ENCODE data around the gene CSTF2.

Gene CSTF2

GRCh38 chrX:100870527-100870926, 50.3 kb downstream of the CSTF2 start:
- no peak for DNase-seq (ENCODE audit: low read depth in 2 of 2)

- DNase-seq (ENCODE audit: low read depth in 2 of 2), result no peak
Measured at GRCh38 chrX:100871594-100872560, 51.7 kb downstream of the CSTF2 start.

- DNase-seq (ENCODE audit: low read depth in 2 of 2), result no peak
Measured at GRCh38 chrX:100874325-100874724, 54.1 kb downstream of the CSTF2 start, which contains the start of gene NOX1. Gene NOX1, minus strand, starts transcription at chrX:100874359. Its CDS starts 220 bp downstream, at chrX:100874139.

DNA sequence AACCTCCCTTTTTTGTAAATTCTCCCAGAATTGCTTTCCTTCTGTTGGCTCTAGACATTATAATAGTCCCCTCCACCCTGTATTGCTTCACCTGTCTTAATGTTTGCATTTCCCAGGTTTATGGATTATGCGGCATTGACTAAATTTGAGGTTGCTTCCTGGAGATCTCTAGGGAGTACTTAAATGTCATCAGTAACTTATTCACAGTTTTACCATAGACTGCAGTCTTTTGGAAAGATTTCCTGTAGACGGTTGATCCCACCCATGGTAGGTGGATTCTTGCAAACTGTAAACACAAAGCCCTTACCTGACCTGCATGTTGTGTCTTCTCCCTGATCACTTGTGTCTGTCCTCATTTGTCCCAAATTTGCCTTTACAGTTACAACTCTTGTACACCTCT, 60.2 kb downstream of the CSTF2 start:
- DNase-seq (ENCODE audit: low read depth in 2 of 2), result no peak

- DNase-seq (ENCODE audit: low read depth in 2 of 2), result no peak
Measured at GRCh38 chrX:100883654-100884053, 63.5 kb downstream of the CSTF2 start.
